K562 (cell line): Measurements from ENCODE around the gene SCN2B. TPM values are rescaled to one million over a fixed set of nuclear protein-coding genes. Genes with fewer than 3 reads are reported as not detected.

ENCODE experiments used
- ATAC-seq: fragments of 200-7000 bp; cut with Tn5 transposase; 3 replicates; pipeline ENCODE4 v1.9.1; 2020; ENCODE audit warnings: moderate library complexity
- BruUV-seq: library from RNA; stranded (reverse); fragments of 400-500 nt; replicated peaks from 2 replicates; lab custom pipeline; 2021; lab: Mats Ljungman, UMichigan
- CTCF ChIA-PET: fragments of 300-600 bp; formaldehyde crosslinking; extraction: SDS; loops from one replicate; lab custom pipeline; 2021; ENCODE audit warnings: low intra/inter-chr PET ratio; lab: Yijun Ruan, JAX
- POLR2A ChIA-PET: fragments of 300-600, 350-650 bp; sonication (Branson Sonifier 250); formaldehyde crosslinking; extraction: SDS; loops from one replicate; lab custom pipeline; 2021; ENCODE audit warnings: antibody characterized with exemption, inconsistent platforms; lab: Yijun Ruan, JAX
- DNase-seq, 4 experiments: peaks; one replicate each; pipeline versions ENCODE4 v3.0.0 to v3.0.0-alpha.2; 2011 to 2018; ENCODE audit warnings: low spot score in 3 of 4, mixed read lengths in 3 of 4; ENCODE audit errors: extremely low read depth in 1 of 4
- FAIRE-seq: peaks from 2 replicates; lab custom pipeline; 2011; peaks lifted over from hg19 to GRCh38; lab: Jason Lieb, UNC
- H2AFZ ChIP-seq: 2 replicates; pipeline ENCODE4 v1.6.0; 2011; ENCODE audit warnings: low read depth, low read length, control low read depth, inconsistent platforms
- H3K27ac ChIP-seq: fragments of 200-600 bp; 3 replicates; pipeline ENCODE4 v1.8.0; 2011; ENCODE audit warnings: low read depth, mild to moderate bottlenecking, control low read depth, inconsistent platforms, low read length, moderate library complexity, mixed read lengths; ENCODE audit errors: extremely low read depth
- H3K27me3 ChIP-seq, 2 experiments: fragments of 300-600 bp in 1 of 2; 2 replicates in 1 of 2; 3 replicates in 1 of 2; pipeline versions ENCODE4 v1.6.0 to v1.8.0; 2011; ENCODE audit warnings: inconsistent platforms in 2 of 2, low read length in 2 of 2, mild to moderate bottlenecking in 1 of 2, mixed read lengths in 1 of 2, moderate library complexity in 1 of 2; ENCODE audit not compliant: control insufficient read depth in 2 of 2, insufficient read depth in 2 of 2
- H3K36me3 ChIP-seq: fragments of 300-600 bp; 3 replicates; pipeline ENCODE4 v1.8.0; 2011; ENCODE audit warnings: mild to moderate bottlenecking, low read length, inconsistent platforms; ENCODE audit not compliant: control insufficient read depth, insufficient read depth
- H3K4me1 ChIP-seq, 2 experiments: fragments of 200-600 bp in 1 of 2; replicated peaks in 1 of 2; 2 replicates in 1 of 2; 3 replicates in 1 of 2; pipeline versions ENCODE4 v1.5.1 to v1.8.0; 2011; ENCODE audit warnings: inconsistent platforms in 2 of 2, low read length in 2 of 2, mild to moderate bottlenecking in 1 of 2, mixed read lengths in 1 of 2, moderate library complexity in 1 of 2; ENCODE audit not compliant: control insufficient read depth in 2 of 2, insufficient read depth in 2 of 2
- H3K4me2 ChIP-seq: 2 replicates; pipeline ENCODE4 v1.6.1; 2011; ENCODE audit warnings: low read length, control low read depth, inconsistent platforms, mixed read lengths; ENCODE audit not compliant: insufficient read depth
- H3K4me3 ChIP-seq: fragments of 200-600 bp; sonication (generic), shearing (Covaris generic); 2 replicates; pipeline ENCODE4 v1.5.1; 2016; ENCODE audit warnings: control low read depth, inconsistent platforms
- H3K79me2 ChIP-seq: fragments of 200-600 bp; 3 replicates; pipeline ENCODE4 v1.8.0; 2011; ENCODE audit warnings: low read length, inconsistent platforms; ENCODE audit not compliant: control insufficient read depth, insufficient read depth
- H3K9ac ChIP-seq, 2 experiments: 2 replicates each; pipeline versions ENCODE4 v1.6.0 to v1.6.1; 2011; ENCODE audit warnings: low read depth in 2 of 2, low read length in 2 of 2, control low read depth in 1 of 2, inconsistent platforms in 1 of 2, mild to moderate bottlenecking in 1 of 2, mixed read lengths in 1 of 2; ENCODE audit not compliant: insufficient read depth in 1 of 2
- H3K9me1 ChIP-seq: one replicate; pipeline ENCODE4 v1.6.0; 2011; ENCODE audit warnings: inconsistent platforms, mild to moderate bottlenecking, low read length, moderate library complexity; ENCODE audit not compliant: control insufficient read depth, insufficient read depth
- H3K9me3 ChIP-seq: replicated peaks from 2 replicates; pipeline ENCODE4 v1.5.1; 2011; ENCODE audit warnings: low read depth, low read length, inconsistent platforms; ENCODE audit not compliant: control insufficient read depth, insufficient read depth
- H4K20me1 ChIP-seq: replicated peaks from 2 replicates; pipeline ENCODE4 v1.6.1; 2011; ENCODE audit warnings: low read length, inconsistent platforms, mixed read lengths; ENCODE audit not compliant: control insufficient read depth, insufficient read depth
- CBX8 ChIP-seq: fragments of 200-600 bp; sonication (generic); IDR thresholded peaks from 2 replicates; pipeline ENCODE4 v1.6.1; 2012; ENCODE audit warnings: borderline replicate concordance, mixed run types, low read depth, mild to moderate bottlenecking, moderate library complexity, mixed read lengths, low read length, control low read depth, inconsistent platforms; ENCODE audit not compliant: poor library complexity, severe bottlenecking; ENCODE audit errors: extremely low read depth
- CCNT2 ChIP-seq: IDR thresholded peaks from 2 replicates; pipeline ENCODE4 v1.6.1; 2011; ENCODE audit warnings: borderline replicate concordance, low read depth, mild to moderate bottlenecking, moderate library complexity, mixed read lengths, low read length; ENCODE audit not compliant: insufficient read length; ENCODE audit errors: extremely low read depth
- HDAC6 ChIP-seq: IDR thresholded peaks from 2 replicates; pipeline ENCODE4 v1.6.1; 2012; ENCODE audit warnings: low read depth, mild to moderate bottlenecking, control low read depth, inconsistent platforms, low read length, moderate library complexity
- JUND ChIP-seq, 2 experiments: IDR thresholded peaks; 2 replicates in 1 of 2; 3 replicates in 1 of 2; pipeline ENCODE4 v1.6.1; 2011; ENCODE audit warnings: borderline replicate concordance in 2 of 2, low read depth in 2 of 2, low read length in 2 of 2, improper control_type of control experiment in 1 of 2, missing biosample characterization in 1 of 2, missing genetic modification characterization in 1 of 2, missing genetic modification reagents in 1 of 2
- L3MBTL2 ChIP-seq: fragments of 450-650 bp; IDR thresholded peaks from 2 replicates; pipeline ENCODE4 v1.6.1; 2016; ENCODE audit warnings: mild to moderate bottlenecking, moderate library complexity
- NR2F6 ChIP-seq: fragments of 450-650 bp; formaldehyde crosslinking; IDR thresholded peaks from 2 replicates; pipeline ENCODE4 v1.4.0; 2020; ENCODE audit warnings: mild to moderate bottlenecking
- PHF21A ChIP-seq: fragments of 450-650 bp; IDR thresholded peaks from 2 replicates; pipeline ENCODE4 v1.6.1; 2017; ENCODE audit warnings: low read depth, borderline replicate concordance
- PTRF ChIP-seq: fragments of 450-650 bp; IDR thresholded peaks from 2 replicates; pipeline ENCODE4 v1.6.1; 2016; ENCODE audit warnings: mild to moderate bottlenecking, missing genetic modification characterization, missing compliant biosample characterization
- ZNF347 ChIP-seq: fragments of 450-650 bp; formaldehyde crosslinking; IDR thresholded peaks from 2 replicates; pipeline ENCODE4 v1.4.0; 2020; ENCODE audit warnings: low read depth, mild to moderate bottlenecking, moderate library complexity
- ZNF507 ChIP-seq: conservative IDR thresholded peaks from 2 replicates; pipeline ENCODE4 v1.6.1; 2017; ENCODE audit warnings: missing genetic modification characterization, missing compliant biosample characterization
- ZNF780A ChIP-seq: fragments of 250-450 bp; sonication (Bioruptor Pico); IDR thresholded peaks from 2 replicates; pipeline ENCODE4 v1.5.0; 2021; ENCODE audit warnings: mild to moderate bottlenecking
- WGBS: fragments of 100-300 bp; shearing (Covaris generic); methylation state at CpG from one replicate; pipeline ENCODE4 v1.1.6; 2016; ENCODE audit warnings: low coverage, mixed read lengths; ENCODE audit not compliant: insufficient coverage; ENCODE audit errors: missing lambda C conversion rate; 5-methylcytosine and 5-hydroxymethylcytosine counted together
- in situ Hi-C: fragments of 300-500 bp; cut with MboI; formaldehyde crosslinking; loops from 4 replicates; pipeline ENCODE4 v1.15.0; 2018; ENCODE audit warnings: inconsistent platforms, mixed read lengths
- intact Hi-C: fragments of 100-400 bp; cut with micrococcal nuclease; formaldehyde crosslinking; loops from 2 replicates; pipeline ENCODE4 v1.14.2; 2022
- polyA plus RNA-seq, 8 experiments: library from polyadenylated mRNA; depleted of rRNA in 4 of 8; stranded (reverse) in 5 of 8; unstranded in 3 of 8; fragments of >200 nt; fragmentation: Nextera tagmentation in 2 of 8; fragmentation: Illumina TruSeq in 1 of 8; extraction: Ambion mirVana in 2 of 8; extraction: Trizol in 1 of 8; gene quantifications; 2 replicates each; pipeline versions ENCODE4 v1.2.1 to v1.2.3, GENCODE V29; 2011 to 2014; ENCODE audit warnings: inconsistent platforms in 1 of 8, missing spikeins in 1 of 8
- total RNA-seq, 7 experiments: library from RNA; depleted of rRNA in 6 of 7; stranded (reverse); fragments of >200 nt in 6 of 7; fragmentation: Illumina TruSeq in 2 of 7; extraction: Trizol in 2 of 7; gene quantifications; 2 replicates each; pipeline versions ENCODE4 v1.2.1 to v1.2.3, GENCODE V29; 2011 to 2021; ENCODE audit warnings: low replicate concordance in 1 of 7
- TF ChIP-seq, protein P1 (sequence below), 2 experiments: fragments of 450-650 bp in 1 of 2; IDR thresholded peaks; 2 replicates each; pipeline ENCODE4 v1.6.1; 2011 to 2017; ENCODE audit warnings: low read depth in 2 of 2, antibody characterized with exemption in 1 of 2, borderline replicate concordance in 1 of 2, low read length in 1 of 2, mild to moderate bottlenecking in 1 of 2, mixed read lengths in 1 of 2; ENCODE audit not compliant: control insufficient read depth in 1 of 2
- TF ChIP-seq, protein P2 (sequence below): fragments of 250-450 bp; sonication (Bioruptor Pico); IDR thresholded peaks from 2 replicates; pipeline ENCODE4 v1.5.0; 2020; ENCODE audit warnings: mild to moderate bottlenecking, borderline replicate concordance
- TF ChIP-seq, protein P3 (sequence below): fragments of 450-650 bp; IDR thresholded peaks from 2 replicates; pipeline ENCODE4 v1.6.1; 2016; ENCODE audit warnings: missing biosample characterization, missing genetic modification characterization

The SCN2B gene
- total and polyA plus RNA-seq, 9 of the 15 experiments (the other 6 are each of a cell fraction or from before 2014, with no cell fraction given) = not detected

DNA sequence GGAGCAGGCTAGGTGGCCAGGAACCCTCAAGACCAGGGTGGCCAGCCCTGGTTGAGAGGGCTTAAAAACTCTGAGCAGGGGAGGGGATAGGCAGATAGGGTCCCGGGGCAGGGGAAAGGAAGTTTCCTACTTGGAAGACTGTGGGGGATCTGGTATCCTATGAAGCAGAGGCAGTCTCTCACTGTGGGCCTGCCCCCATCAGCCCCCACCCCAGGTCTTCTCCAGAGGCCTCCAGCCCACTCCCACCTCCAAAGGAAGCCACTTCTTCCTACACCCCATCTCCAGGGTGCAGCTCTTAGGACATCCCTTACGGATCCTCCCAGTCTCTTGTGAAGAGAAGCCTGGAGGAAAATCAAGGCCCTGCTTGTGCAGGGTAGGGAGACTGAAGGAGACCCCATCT, 40.1 kb downstream of the SCN2B start (continued):
- TF ChIP-seq, protein P1, sequence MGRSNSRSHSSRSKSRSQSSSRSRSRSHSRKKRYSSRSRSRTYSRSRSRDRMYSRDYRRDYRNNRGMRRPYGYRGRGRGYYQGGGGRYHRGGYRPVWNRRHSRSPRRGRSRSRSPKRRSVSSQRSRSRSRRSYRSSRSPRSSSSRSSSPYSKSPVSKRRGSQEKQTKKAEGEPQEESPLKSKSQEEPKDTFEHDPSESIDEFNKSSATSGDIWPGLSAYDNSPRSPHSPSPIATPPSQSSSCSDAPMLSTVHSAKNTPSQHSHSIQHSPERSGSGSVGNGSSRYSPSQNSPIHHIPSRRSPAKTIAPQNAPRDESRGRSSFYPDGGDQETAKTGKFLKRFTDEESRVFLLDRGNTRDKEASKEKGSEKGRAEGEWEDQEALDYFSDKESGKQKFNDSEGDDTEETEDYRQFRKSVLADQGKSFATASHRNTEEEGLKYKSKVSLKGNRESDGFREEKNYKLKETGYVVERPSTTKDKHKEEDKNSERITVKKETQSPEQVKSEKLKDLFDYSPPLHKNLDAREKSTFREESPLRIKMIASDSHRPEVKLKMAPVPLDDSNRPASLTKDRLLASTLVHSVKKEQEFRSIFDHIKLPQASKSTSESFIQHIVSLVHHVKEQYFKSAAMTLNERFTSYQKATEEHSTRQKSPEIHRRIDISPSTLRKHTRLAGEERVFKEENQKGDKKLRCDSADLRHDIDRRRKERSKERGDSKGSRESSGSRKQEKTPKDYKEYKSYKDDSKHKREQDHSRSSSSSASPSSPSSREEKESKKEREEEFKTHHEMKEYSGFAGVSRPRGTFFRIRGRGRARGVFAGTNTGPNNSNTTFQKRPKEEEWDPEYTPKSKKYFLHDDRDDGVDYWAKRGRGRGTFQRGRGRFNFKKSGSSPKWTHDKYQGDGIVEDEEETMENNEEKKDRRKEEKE (IDR thresholded peaks at IDR 0.05; ENCODE audit: borderline replicate concordance in 1 of 2, control insufficient read depth in 1 of 2, low read depth in 2 of 2, low read length in 1 of 2) = no peak
- TF ChIP-seq HDAC6 = no peak
- no peak for TF ChIP-seq CBX8

- no peak overlapping the region for H3K4me2 ChIP-seq
- peaks cover 3% of the 10 kb centered on the region for H3K9me1 ChIP-seq
- ATAC-seq = no peak
- no peaks in the 10 kb centered on the region; the same call in 1 of the 2 replicates for H4K20me1 ChIP-seq
- no peak for FAIRE-seq
- BruUV-seq = no TSS peak
- H3K9ac ChIP-seq = no peak overlapping the region
- no peak overlapping the region for H3K27ac ChIP-seq
- H3K4me1 ChIP-seq = no peaks in the 10 kb centered on the region
- no peaks in the 10 kb centered on the region for H3K9me3 ChIP-seq
- POLR2A ChIA-PET = interaction anchor here (0.9 kb wide), 1 partner anchor 24 kb away, joined by 4 read pairs; no protein-coding TSS in a partner anchor
- no peak overlapping the region for H2AFZ ChIP-seq
- no peak overlapping the region for H3K4me3 ChIP-seq
- H3K79me2 ChIP-seq = no peaks in the 10 kb centered on the region
- 0% methylated on average over 1 of the region's 5 CpGs for WGBS
- in situ Hi-C loops (no loop called here), intact Hi-C loops (no loop called here)
- no peaks in the 10 kb centered on the region for H3K36me3 ChIP-seq
- peaks cover 22 to 58% of the 10 kb centered on the region in 2 experiments for H3K27me3 ChIP-seq
- no peak for DNase-seq
- CTCF ChIA-PET = no interaction called here
- TF ChIP-seq ZNF780A = no peak
- no peak for TF ChIP-seq PTRF (tag)
- TF ChIP-seq NR2F6 (CRISPR knock-in tag) = no peak
- no peak for TF ChIP-seq CCNT2
- TF ChIP-seq JUND (IDR thresholded peaks at IDR 0.05; ENCODE audit: borderline replicate concordance, low read depth, low read length) = no peak
- no peak for TF ChIP-seq JUND (tag; IDR thresholded peaks at IDR 0.05; ENCODE audit: borderline replicate concordance, low read depth, low read length)
- no peak for TF ChIP-seq ZNF507 (tag)
- TF ChIP-seq L3MBTL2 = no peak
- no peak for TF ChIP-seq ZNF347 (CRISPR knock-in tag)
- TF ChIP-seq, protein P2, sequence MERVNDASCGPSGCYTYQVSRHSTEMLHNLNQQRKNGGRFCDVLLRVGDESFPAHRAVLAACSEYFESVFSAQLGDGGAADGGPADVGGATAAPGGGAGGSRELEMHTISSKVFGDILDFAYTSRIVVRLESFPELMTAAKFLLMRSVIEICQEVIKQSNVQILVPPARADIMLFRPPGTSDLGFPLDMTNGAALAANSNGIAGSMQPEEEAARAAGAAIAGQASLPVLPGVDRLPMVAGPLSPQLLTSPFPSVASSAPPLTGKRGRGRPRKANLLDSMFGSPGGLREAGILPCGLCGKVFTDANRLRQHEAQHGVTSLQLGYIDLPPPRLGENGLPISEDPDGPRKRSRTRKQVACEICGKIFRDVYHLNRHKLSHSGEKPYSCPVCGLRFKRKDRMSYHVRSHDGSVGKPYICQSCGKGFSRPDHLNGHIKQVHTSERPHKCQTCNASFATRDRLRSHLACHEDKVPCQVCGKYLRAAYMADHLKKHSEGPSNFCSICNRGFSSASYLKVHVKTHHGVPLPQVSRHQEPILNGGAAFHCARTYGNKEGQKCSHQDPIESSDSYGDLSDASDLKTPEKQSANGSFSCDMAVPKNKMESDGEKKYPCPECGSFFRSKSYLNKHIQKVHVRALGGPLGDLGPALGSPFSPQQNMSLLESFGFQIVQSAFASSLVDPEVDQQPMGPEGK (CRISPR knock-in tag) = no peak
- no peak for TF ChIP-seq PHF21A
- TF ChIP-seq, protein P3, sequence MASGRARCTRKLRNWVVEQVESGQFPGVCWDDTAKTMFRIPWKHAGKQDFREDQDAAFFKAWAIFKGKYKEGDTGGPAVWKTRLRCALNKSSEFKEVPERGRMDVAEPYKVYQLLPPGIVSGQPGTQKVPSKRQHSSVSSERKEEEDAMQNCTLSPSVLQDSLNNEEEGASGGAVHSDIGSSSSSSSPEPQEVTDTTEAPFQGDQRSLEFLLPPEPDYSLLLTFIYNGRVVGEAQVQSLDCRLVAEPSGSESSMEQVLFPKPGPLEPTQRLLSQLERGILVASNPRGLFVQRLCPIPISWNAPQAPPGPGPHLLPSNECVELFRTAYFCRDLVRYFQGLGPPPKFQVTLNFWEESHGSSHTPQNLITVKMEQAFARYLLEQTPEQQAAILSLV (tag) = no peak
Measured at GRCh38 chr11:118135796-118136165, 40.7 kb downstream of the SCN2B start.
